CD4-positive, alpha-beta T cell treated with Interleukin-2 at 100 ng/mL for 4 hours (primary cell): Measurements from ENCODE around the gene CROT.

ENCODE experiments used
- DNase-seq: peaks from one replicate; pipeline ENCODE4 v3.0.0-alpha.2; 2020; ENCODE audit warnings: low spot score

Gene CROT

DNA sequence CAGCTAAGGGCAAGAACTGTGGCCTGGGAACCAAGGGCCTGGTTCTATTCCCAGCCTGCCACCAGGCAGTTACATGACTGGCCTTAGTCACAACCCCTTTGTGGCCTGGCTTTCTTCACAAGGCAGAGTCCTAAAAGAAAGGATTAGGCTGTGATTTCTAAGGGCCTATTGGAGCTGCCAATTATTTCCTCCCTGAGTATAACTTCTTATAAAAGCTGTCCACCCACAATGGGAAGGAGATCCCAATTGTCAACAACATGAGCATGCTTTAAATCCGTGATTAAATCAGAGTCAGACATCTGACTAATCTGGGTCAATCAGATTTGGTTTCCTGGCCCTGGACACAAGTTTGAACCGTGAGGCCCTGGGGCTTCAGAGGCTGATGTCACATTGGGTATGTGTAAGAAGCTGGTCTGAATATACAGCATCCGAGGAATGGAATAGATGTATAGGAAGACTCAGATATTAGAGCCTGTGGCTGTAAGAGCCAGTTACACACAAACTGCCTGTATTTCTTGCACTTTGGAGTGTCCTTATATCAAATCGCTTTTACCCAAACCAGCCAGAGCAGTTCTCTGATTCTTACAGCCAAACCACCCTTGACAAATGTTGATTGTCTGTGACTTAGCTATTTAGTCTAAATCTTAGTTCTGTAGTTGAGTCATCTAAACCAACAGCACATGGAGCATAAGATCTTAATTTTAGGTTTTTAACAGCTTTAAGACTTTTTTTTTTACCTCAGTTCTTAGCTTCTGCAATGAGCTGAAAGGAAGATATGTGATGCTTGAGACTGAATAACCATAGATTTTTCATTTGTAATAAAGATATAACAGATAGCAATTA is 68.7 kb downstream of the CROT start:
- no peak for DNase-seq

DNA sequence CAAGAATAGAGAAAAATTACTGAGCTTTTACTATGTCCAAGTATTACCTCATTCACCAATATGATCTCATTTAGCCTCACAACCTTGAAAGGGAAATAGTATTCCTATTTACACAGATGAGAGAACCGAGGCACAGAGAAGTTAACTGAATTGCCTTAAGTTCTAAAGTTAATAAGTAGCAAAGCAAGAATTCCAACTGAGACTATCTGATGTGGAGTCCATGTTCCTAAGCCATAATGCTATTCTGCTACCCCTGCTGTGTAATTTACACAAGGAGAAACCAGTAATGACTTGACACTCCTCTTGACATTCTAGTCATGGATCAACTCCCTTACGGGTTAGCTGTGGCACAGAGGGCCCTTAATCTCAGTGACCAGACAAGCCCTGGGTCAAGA is 69.3 kb downstream of the CROT start:
- DNase-seq = no peak

DNA sequence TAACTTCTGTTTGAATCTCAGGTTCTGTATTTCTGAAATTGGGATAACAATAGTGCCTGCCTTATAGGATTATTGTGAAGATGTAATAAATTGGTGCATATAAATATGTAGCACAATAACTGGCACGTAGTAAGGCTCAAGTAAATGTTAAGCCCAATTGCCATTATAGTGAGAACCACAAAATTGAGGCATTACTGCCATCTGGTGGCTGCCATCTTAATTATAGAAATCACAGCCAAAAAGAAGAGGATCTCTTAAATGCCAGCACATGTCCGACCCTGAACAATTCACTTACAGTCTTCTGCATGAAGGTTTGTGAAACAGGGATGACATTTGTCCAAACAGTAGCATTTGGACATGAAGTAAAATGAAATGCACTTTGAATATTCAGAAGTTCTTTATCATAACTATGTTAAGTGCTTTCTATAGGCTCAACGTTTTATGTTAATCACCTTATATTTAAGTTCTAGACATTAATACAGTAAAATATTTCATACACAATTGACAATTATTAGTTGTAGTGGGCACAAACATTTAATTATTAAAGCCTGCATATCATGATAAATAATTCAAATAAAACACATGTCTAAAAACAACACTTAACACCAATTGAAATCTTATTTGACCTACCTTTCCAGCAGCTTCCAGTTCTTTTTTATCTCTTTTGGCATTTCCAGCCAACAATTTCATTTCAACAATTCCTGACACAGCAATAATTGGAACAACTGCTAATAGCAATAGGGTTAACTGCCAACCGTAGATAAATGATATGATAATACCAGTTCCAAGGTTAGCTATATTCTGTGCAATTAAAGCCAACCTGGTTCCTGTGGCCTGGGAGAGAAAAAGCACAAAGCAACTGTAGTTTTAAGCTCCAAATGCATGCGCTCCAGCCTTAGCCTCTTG is 71.5 kb downstream of the CROT start:
- DNase-seq = peak; percentile 85

DNA sequence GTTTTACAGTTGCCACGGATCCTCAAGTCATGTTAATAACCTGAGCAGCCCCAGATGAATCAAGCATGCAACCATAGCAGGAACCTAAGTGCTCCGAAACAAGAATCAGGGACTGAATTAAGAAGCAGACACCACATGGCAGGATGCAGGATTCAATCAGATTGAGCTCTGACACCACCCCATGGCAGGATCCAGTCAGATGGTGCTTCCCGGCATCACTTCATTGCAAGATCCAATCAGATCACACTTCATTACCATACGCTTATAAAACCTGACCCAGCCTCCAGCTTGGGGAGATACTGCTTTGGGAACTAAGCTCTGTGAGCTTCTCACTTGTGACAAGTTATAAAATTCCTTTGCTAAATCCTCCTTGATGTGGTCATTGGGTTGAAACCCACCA is 74.7 kb downstream of the CROT start:
- no peak for DNase-seq

DNA sequence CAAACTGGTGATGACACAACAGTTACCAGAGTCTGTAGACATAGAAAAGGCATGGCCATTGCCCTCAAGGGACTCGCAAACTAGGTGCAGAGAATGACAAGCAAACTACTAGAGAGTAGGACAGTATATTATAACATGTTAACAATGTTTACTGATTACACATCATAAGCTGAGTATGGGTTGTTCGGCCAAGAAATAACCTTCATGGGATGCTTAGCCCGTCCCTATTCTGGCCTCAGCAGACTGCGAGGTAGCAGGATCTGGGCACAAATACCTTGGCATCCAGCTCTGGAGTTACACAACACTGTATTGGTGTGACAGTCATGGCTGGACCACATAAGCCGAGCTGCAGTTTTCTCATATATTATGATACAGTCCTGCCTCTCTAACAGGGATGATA is 78.6 kb downstream of the CROT start:
- no peak for DNase-seq

DNA sequence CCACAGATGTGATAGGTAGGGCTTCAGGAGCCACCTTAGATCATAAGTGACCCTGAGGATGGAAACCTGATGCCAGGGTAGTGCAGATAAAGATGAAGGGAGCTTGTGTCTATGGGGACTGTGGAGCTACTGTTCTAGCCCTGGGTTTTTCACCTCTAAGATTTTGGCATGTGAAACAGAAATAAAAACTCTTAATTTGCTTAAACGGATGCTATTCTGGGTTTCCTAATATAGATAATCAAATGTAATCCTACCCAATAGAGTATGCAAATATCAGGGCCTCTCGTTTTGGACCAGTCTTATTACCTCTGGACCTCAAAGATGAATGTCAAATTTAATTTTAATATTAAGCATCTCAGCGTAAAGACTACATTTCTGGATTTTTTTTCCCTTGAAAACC is 80.7 kb downstream of the CROT start:
- DNase-seq = no peak

DNA sequence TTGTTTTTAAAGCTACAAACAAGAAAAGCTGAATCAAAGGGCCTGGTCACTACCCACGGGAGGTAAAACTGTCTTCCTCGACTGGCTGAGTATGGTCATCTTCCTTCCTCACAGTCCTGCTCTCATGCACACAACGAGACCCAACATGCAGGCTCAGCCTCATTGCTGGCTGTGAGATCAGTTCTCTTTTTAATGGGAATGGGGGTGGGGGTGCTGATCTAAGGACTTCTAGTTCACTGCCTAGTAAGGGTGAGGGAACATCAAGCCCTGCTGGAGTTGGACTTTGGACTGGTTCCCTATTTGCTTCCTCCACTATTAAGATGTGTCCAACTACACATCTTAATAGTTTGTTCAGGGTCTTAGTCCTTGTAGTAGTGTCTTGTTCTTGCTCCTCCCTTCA is 81.8 kb downstream of the CROT start:
- DNase-seq = no peak

DNA sequence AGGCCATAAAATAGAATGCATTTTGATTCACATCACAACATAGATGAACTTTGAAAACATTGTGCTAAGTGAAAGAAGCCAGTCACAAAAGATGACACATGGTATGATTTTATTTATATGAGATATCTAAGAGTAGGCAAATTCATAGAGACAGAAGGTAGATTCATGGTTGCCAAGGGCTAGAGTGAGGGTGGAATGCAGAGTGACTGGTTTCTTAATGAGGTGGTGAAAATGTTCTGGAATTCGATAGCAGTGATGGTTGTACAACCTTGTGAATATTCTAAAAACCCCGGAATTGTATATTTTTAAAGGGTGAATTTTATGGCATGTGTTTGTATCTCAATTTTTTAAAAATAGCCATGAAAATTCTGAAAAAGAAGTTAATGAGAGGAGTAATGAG is 87.1 kb downstream of the CROT start:
- DNase-seq = no peak

DNA sequence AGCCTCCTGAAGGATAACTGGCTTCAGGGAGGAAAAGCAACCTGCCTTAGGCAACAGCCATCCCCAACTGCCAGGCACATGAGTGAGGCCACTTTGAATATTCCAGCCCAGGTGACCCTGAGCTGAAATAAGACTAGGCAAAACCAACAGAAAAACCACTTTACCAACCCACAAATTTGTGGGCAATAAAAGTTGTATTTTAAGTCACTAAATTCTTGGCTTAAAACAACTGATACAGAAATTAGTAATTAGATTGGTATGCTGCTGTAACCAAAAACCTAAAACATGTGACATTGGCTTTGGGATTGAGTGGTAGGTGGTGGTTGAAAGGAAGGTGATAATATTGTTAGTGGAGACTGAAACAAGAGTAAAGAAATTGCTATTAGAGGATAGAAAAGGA is 90.1 kb downstream of the CROT start:
- no peak for DNase-seq

DNA sequence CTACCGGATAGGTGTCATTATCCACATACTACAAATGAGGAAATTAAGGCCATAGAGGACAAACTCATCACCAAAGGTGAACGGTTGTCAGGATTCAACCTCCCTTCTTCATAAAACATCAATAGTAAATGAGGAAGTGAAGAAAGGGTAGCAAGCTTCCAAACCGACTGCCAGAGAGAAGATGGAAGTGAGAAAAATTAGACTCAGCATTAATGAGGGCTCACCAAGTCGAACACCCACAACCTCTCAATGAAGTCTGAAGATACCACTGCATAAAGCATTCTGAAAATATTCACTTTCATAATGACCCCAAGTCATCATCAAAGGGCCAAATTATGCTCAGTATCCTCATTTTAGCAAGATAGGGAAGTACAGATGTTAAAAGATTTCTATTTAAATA is 100.4 kb downstream of the CROT start:
- DNase-seq = no peak

DNA sequence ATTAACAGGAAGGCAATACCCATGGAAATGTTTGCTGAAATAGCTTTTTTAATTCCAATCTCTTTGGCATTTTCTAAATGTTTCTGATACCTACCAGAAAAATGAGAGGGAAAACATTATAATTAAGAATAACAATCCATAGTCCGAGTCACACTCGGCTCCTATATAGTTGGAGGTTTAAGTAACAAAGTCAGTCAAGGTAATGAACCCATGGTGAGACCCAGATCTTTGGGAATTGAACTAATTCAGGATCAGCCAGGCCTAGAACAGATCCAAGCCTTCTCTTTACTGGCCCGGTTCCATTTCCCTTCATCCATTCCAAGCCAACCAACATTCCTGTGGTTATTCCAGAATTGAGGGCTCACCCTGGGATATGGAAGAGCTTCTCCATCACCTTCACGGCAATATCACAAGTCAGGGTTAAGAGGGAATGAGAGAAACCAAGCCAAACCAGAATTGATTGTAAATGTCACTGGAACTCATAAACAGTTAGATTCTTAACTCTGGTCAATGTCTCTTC is 101.7 kb downstream of the CROT start:
- DNase-seq = no peak

DNA sequence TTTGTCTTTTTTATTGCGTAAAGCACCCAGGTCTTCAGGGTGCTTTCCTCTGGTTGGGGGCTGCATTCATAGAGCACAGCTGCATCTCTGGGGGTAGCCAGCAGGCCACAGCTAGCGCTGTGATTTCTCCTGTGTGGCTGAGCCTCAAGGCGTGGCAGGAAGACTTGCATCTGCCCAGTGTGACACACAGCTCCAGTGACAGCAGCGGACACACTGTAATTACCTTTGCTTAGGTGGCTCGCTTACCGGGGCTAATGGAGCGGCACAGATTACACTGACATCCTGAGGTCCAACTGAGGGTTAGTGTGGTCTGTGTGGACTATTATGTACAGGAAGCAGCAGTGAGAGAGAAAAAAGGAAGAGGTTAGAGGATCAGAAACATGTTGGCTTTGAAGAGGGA is 102.9 kb downstream of the CROT start:
- no peak for DNase-seq
